HG03045 (cell line): ENCODE measurements around the gene B4GALNT4.
"Not testable (repeated sequence)": the region's sequence is repeated elsewhere in the genome, so short reads cannot be mapped to it uniquely, and the experiment has no call there.

Experiments used
- ATAC-seq: cut with Tn5 transposase; IDR thresholded peaks from one replicate; pipeline ENCODE4 v1.9.1; 2021; ENCODE audit warnings: mild to moderate bottlenecking, moderate library complexity; ENCODE audit not compliant: unreplicated experiment

The B4GALNT4 gene

GRCh38 chr11:405954-406795, 36.9 kb downstream of the B4GALNT4 start:
- no peak for ATAC-seq

GRCh38 chr11:406796-407650, 37.7 kb downstream of the B4GALNT4 start:
- peak; percentile 36 for ATAC-seq

DNA sequence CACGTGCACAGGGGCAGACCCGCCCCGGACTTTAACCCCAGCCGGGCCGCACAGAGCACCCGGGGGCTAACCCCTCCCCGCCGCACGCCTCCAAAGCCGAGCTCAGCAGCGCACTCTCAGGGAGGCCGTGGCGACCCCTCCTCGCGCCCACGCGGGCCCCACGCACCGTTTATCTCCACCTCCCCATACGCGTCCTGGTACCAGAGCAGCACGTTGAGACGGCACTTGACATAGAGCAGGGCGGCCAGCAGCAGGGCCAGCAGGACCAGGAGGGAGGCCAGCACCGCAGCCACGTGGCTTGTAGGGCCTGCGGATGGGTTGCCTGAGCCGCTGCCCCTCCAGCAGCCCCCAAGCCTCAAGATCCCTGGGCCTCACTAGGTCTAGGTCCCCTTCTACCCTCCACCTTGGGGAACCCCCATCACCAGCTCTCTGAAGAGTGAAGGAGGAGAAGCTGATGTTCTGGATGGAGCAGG, 38.4 kb downstream of the B4GALNT4 start:
- ATAC-seq, result no peak

- no peak for ATAC-seq
Observed at GRCh38 chr11:408154-409007, 39.1 kb downstream of the B4GALNT4 start.

DNA sequence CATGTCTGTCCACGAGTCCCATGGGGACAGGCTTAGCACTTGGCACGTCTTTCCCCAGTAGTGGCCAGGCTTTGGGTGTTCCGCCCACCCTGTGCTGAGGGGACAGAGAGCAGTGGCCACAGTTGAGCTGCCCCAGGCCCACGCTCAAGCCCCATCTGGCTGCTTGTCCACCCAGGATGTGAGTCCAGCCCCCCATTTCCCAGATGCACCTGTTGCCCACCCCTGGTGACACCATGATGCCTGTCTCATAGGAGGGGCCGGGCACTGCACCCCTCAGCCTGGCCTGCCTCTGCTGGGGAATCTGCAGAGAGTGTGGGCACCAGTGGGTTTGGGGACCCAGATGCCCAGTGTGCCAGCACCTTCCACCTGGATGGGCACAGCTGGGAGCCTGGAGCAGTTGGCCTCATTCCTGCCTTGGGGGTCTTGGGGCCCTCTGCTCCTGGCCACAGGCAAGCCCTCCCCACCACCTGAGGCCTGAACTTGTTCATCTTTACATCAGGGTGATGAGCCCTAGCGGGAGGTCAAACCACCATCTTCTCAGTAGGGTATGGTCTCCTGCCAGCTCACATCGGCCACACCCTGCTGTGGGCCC, 39.8 kb downstream of the B4GALNT4 start:
- ATAC-seq, result no peak

DNA sequence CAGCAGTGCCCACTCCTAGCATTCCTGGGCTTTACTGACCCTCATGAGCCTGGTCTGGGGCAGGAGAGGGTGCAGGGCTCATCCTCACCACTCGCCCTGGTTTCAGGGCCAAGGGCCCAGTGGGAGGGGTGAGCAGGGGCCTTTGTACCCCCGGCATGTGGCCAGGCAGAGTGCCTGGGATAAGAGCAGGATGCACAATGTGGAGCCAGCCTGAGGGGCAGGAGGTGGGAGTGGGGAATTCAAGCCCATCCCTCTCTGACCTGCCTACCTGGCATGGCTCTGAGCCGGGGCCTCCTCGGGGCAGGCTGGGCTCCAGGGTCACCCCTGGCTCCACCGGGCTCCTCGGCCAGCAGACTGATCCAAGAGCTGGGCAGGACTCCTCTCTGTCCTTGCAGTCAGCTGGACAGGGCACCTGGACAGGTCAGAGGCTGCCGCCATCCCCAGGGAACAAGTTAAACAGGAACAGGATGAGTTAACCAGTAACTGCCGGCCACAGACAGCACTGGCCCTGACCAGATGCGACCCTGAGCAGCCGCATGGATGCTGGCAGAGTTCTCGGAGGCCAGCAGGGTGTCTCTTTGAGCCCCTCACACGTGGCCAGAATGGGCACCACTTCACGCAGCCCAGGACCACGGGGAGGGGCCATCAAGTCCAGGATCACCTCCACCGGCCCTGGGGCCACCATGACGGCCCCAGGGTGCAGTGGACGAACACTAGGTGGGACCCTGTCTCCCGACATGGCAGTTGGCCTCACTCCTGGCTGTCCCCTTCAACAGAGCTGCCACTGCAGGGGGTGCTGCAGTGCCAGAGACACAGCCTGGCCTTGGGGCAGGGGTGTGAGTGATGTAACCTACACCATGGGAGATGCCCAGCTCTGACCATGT, 40.5 kb downstream of the B4GALNT4 start:
- ATAC-seq, result no peak

GRCh38 chr11:410711-411110, 41.4 kb downstream of the B4GALNT4 start:
- not testable (repeated sequence) for ATAC-seq

- ATAC-seq, result not testable (repeated sequence)
Observed at GRCh38 chr11:411520-411919, 42.2 kb downstream of the B4GALNT4 start.

- no peak for ATAC-seq
Observed at GRCh38 chr11:412641-413119, 43.4 kb downstream of the B4GALNT4 start.

DNA sequence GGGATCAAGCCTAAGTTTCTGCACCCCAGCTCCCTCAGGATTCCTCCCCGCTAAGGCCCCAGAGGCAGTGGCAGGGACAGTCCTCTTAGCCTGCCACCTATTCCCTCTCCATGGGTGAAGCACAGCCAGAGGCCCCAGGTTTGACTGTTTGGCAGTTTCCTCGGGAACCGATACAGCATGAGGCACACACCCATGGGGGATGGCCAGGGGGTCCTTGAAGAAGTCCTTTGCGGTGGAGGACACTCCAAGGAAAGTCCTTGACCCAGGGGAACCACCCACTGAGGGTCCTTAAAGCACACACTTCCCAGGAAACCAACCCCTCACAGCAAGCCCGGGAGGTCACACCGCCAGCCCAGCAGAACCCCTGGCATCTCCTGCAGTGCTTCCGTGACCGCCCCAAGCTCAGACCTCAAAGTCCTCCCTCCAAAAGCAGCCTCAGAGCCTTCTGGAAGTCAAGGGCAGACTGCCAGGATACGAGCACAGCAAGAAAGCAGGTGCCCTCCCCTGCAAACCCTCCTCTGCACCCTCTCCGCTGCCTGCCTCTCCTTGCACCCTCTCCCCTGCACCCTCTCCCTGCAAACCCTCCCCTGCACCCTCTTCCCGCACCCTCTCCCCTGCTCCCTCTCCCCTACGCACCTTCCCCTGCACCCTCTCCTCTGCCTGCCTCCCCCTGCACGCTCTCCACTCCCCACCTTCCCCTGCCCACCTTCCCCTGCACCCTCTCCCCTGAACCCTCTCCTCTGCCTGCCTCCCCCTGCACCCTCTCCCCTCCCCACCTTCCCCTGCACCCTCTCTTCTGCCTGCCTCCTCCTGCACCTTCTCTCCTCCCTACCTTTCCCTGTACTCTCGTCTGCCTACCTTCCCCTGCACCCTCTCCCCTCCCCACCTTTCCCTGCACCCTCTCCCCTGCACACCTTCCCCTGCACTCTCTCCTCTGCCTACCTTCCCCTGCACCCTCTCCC, 44.1 kb downstream of the B4GALNT4 start:
- ATAC-seq, result no peak

GRCh38 chr11:414318-414857, 45.1 kb downstream of the B4GALNT4 start:
- ATAC-seq, result no peak

DNA sequence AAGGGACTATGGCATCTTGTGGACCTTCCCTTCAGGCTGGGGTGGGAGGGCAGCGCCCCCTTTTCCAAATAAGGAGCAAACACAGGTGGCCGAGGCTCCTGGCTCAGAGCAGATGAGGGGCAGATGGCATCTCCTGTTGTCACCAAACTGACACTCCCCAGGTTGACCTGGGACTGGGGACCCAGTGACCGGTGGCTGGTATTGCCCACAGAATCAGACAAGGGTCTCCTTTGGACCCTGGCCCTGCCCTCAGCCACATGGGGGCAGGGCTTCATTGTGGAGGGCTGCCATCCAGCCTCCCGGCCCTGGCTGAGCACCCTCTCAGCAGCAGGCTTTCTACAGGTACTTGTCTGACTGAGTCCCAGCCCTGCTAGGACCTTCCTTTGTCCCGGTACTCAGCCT, 46.3 kb downstream of the B4GALNT4 start:
- ATAC-seq, result no peak

- ATAC-seq, result no peak
Observed at GRCh38 chr11:416051-416756, 46.9 kb downstream of the B4GALNT4 start.

DNA sequence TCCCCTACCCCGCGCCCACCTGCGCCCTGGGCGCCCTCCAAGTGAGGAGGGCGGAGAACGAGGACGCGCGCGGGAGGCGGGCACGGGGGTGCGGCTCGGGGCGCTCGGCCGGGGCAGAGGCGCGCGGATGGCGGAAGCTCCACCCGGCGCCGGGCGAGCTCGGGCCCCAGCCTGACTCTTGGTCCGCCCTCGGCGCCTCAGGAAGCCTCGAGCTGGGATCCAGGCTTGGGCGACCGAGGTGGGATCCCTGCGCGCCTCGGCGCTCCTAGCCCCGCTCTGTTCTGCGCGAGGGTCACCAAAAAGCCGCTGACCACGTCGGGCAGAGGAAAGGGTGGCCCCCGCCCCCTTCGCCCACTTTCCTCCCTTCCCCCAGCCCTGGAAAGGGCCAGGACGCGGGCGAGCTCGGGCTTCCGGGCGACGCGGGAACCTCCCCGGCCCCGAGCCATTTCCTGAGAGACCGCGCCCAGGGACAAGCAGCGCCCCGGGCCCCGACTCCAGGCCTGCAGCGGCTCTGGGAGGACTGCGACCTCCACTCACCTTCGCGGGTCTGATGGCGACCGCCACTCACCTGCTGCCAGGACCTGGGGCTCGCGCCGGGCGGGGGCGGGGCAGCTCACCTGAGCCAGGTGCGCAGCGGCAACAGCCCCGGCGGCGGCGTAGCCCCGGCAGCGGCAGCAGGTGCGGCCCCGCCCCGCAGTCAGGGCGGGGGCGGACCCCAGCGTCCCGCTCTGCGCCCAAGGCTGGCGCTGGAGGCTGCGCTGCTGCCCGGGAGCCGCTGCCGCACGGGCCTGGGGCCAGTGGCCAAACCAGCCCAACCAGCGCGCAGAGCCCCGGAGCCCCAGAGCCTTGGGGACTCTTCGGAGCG, 47.7 kb downstream of the B4GALNT4 start:
- no peak for ATAC-seq

- no peak for ATAC-seq
Observed at GRCh38 chr11:417652-418342, 48.5 kb downstream of the B4GALNT4 start.
